ENCODE measurements around the gene NRAS.

NRAS gene
- 78.2 to 82.3 reads per million in 2 donors for total RNA-seq

GRCh38 chr1:114716304-114717170 lies at the start of gene NRAS:
Gene NRAS (minus strand): TSS chr1:114716771. CDS start chr1:114716160, 611 bp downstream.
- peak; percentile 91 to 96 (median 93) for DNase-seq

GRCh38 chr1:114764689-114765088 lies 48.1 kb upstream of the NRAS start:
- DNase-seq: no peak

GRCh38 chr1:114758256-114758832 lies 41.8 kb upstream of the NRAS start:
- DNase-seq: no peak

- DNase-seq: peak; percentile 87 to 98 (median 95)
These were observed 41.1 kb upstream of the NRAS start, which contains the start of gene CSDE1 for GRCh38 chr1:114757455-114758255. Gene CSDE1 (minus strand): TSS chr1:114757984. CDS start chr1:114739890, 18,094 bp downstream.

- DNase-seq: no peak
These were observed 40.4 kb upstream of the NRAS start for GRCh38 chr1:114756949-114757454.

- peak in 2 of 5 experiments; percentile 18 to 44 for DNase-seq
These were observed 39.7 kb upstream of the NRAS start for GRCh38 chr1:114756009-114756892.

GRCh38 chr1:114755006-114755931 lies 38.7 kb upstream of the NRAS start:
- DNase-seq: no peak

- DNase-seq: peak in 1 of 5 experiments; percentile 45
These were observed 37.1 kb upstream of the NRAS start for GRCh38 chr1:114753702-114754101.

GRCh38 chr1:114753143-114753542 lies 36.6 kb upstream of the NRAS start:
- no peak for DNase-seq

GRCh38 chr1:114750780-114751179 lies 34.2 kb upstream of the NRAS start:
- DNase-seq: no peak

GRCh38 chr1:114749835-114750234 lies 33.3 kb upstream of the NRAS start:
- DNase-seq: no peak

GRCh38 chr1:114746450-114747121 lies 30.0 kb upstream of the NRAS start:
- DNase-seq: no peak

GRCh38 chr1:114745291-114745690 lies 28.7 kb upstream of the NRAS start:
- peak in 1 of 5 experiments; percentile 59 for DNase-seq

GRCh38 chr1:114741963-114742746 lies 25.6 kb upstream of the NRAS start:
- no peak for DNase-seq

GRCh38 chr1:114740331-114740730 lies 23.8 kb upstream of the NRAS start:
- DNase-seq: no peak

- no peak for DNase-seq
These were observed 20.8 kb upstream of the NRAS start for GRCh38 chr1:114737314-114737849.

- no peak for DNase-seq
These were observed 18.9 kb upstream of the NRAS start for GRCh38 chr1:114735479-114735878.

GRCh38 chr1:114729782-114730181 lies 13.2 kb upstream of the NRAS start:
- DNase-seq: no peak

- no peak for DNase-seq
These were observed 12.0 kb upstream of the NRAS start for GRCh38 chr1:114728553-114728952.
